RWPE2 (cell line): ENCODE data around the gene HYKK.

ENCODE experiments used
- ATAC-seq: fragments of 200-7000 bp; cut with Tn5 transposase; 3 replicates; pipeline ENCODE4 v1.9.1; 2021; ENCODE audit warnings: low read depth
- DNase-seq: peaks from one replicate; pipeline ENCODE4 v3.0.0-alpha.2; 2020; ENCODE audit warnings: low spot score
- H3K27ac ChIP-seq: fragments of 450-650 bp; 2 replicates; pipeline ENCODE4 v1.5.1; 2017; ENCODE audit warnings: mild to moderate bottlenecking; ENCODE audit not compliant: poor library complexity, severe bottlenecking
- H3K27me3 ChIP-seq: fragments of 250-450 bp; sonication (Bioruptor Pico); 2 replicates; pipeline ENCODE4 v1.5.1; 2021; ENCODE audit warnings: mild to moderate bottlenecking, moderate library complexity; ENCODE audit not compliant: insufficient read depth, poor library complexity, severe bottlenecking
- H3K36me3 ChIP-seq: fragments of 250-450 bp; sonication (Bioruptor Pico); 2 replicates; pipeline ENCODE4 v1.5.1; 2020; ENCODE audit warnings: low read depth, mild to moderate bottlenecking, moderate library complexity
- H3K4me1 ChIP-seq: fragments of 250-450 bp; sonication (Bioruptor Pico); 2 replicates; pipeline ENCODE4 v1.5.1; 2021; ENCODE audit warnings: mild to moderate bottlenecking, moderate library complexity; ENCODE audit not compliant: insufficient read depth, poor library complexity, severe bottlenecking
- H3K4me3 ChIP-seq: fragments of 250-450 bp; sonication (Bioruptor Pico); 2 replicates; pipeline ENCODE4 v1.5.1; 2021; ENCODE audit warnings: mild to moderate bottlenecking, moderate library complexity; ENCODE audit not compliant: severe bottlenecking
- H3K9me3 ChIP-seq: fragments of 250-450 bp; sonication (Bioruptor Pico); 2 replicates; pipeline ENCODE4 v1.5.1; 2021; ENCODE audit warnings: mild to moderate bottlenecking, moderate library complexity; ENCODE audit not compliant: severe bottlenecking
- TF ChIP-seq, protein P1 (sequence below): fragments of 450-650 bp; IDR thresholded peaks from one replicate; pipeline ENCODE4 v1.5.1; 2017; ENCODE audit warnings: mild to moderate bottlenecking, moderate library complexity; ENCODE audit not compliant: poor library complexity, severe bottlenecking

HYKK gene

DNA sequence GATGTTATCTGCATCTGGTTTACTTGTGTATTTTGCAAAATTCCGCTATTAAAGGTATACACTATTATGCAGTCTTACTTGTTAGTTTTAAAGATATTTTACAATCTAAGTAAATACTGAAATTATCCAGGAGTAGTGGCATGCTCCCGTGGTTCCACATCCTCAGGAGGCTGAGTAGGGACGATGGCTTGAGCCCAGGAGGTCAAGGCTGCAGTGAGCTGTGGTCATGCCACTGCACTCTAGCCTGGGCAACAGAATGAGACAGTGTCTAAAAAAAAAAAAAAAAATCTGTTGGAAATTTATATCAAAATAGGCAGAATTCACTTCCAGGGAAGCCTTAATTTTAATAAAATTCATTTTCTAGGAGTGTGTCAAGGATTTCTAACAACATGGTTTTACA lies 27.7 kb upstream of the HYKK start:
- no peak overlapping the region for H3K4me3 ChIP-seq
- H3K4me1 ChIP-seq: no peaks in the 10 kb centered on the region
- no peaks in the 10 kb centered on the region for H3K9me3 ChIP-seq
- H3K27me3 ChIP-seq: no peaks in the 10 kb centered on the region
- TF ChIP-seq, protein P1, sequence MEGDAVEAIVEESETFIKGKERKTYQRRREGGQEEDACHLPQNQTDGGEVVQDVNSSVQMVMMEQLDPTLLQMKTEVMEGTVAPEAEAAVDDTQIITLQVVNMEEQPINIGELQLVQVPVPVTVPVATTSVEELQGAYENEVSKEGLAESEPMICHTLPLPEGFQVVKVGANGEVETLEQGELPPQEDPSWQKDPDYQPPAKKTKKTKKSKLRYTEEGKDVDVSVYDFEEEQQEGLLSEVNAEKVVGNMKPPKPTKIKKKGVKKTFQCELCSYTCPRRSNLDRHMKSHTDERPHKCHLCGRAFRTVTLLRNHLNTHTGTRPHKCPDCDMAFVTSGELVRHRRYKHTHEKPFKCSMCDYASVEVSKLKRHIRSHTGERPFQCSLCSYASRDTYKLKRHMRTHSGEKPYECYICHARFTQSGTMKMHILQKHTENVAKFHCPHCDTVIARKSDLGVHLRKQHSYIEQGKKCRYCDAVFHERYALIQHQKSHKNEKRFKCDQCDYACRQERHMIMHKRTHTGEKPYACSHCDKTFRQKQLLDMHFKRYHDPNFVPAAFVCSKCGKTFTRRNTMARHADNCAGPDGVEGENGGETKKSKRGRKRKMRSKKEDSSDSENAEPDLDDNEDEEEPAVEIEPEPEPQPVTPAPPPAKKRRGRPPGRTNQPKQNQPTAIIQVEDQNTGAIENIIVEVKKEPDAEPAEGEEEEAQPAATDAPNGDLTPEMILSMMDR: no peak
- DNase-seq (no peak), ATAC-seq (no peak)
- peaks cover 88% of the 10 kb centered on the region for H3K36me3 ChIP-seq
- H3K27ac ChIP-seq: no peak overlapping the region

DNA sequence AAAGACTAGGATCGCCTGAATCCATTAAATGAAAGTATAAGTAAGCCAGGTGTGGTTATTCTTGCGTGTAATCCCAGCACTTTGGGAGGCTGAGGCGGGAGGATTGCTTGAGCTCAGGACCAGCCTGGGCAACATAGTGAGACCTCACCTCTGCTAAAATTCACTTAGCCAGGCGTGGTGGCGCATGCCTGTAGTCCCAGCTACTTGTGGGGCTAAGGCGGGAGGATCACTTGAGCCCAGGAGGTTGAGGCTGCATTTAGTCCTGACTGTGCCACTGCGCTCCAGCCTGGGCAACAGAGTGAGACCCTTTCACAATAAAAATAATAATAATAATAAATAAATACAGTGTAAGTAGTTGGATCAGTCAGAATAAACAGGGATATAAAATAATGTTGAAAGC lies 25.5 kb upstream of the HYKK start:
- H3K9me3 ChIP-seq: no peaks in the 10 kb centered on the region
- peaks cover 89% of the 10 kb centered on the region for H3K36me3 ChIP-seq
- H3K4me1 ChIP-seq: no peaks in the 10 kb centered on the region
- ATAC-seq: no peak
- no peaks in the 10 kb centered on the region for H3K27me3 ChIP-seq
- H3K27ac ChIP-seq: no peak overlapping the region
- H3K4me3 ChIP-seq: no peak overlapping the region
- TF ChIP-seq, protein P1: no peak
- no peak for DNase-seq

DNA sequence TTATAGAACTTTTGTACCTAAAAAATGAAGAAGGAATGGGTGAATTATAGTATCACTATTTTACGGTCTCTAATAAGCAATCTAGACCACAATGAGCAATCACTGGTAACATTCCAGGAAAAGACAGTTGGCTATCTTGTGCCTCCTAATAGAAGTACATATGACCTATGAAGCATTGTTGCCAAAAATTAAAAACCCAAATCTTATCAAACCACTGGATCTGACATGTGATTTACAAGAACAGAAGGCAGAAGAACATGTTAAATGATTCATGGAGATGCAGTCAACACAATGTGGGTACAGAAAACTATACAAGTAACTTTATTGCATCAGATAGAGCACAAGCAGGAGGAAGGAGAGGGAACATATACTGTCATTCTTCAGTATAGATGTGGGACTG lies 14.5 kb upstream of the HYKK start:
- Histone ChIP-seq H3K4me3 (no peak overlapping the region), H3K9me3 (no peaks in the 10 kb centered on the region), H3K36me3 (peaks cover 100% of the 10 kb centered on the region), H3K27me3 (no peaks in the 10 kb centered on the region), H3K27ac (no peak overlapping the region), H3K4me1 (no peaks in the 10 kb centered on the region)
- DNase-seq: no peak
- ATAC-seq: no peak
- TF ChIP-seq, protein P1: no peak

DNA sequence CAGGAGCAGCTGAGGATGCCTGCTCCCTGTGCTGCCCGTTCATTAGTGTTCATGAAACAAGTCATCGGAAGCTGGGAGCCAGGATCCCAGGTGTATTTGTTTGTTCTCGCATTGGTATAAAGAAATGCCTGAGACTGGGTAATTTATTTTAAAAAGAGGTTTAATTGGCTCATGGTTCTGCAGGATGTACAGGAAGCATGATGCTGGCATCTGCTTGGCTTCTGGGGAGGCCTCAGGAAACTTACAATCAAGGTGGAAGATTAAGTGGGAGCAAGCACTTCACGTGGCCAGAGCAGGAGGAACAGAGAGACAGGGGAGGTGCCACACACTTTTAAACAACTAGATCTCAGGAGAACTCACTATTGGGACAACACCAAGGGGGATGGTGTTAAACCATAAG lies 5.5 kb upstream of the HYKK start:
- no peaks in the 10 kb centered on the region for H3K9me3 ChIP-seq
- ATAC-seq: no peak
- DNase-seq: no peak
- H3K4me1 ChIP-seq: no peaks in the 10 kb centered on the region
- no peak overlapping the region for H3K4me3 ChIP-seq
- peaks cover 45% of the 10 kb centered on the region for H3K36me3 ChIP-seq
- TF ChIP-seq, protein P1: no peak
- no peak overlapping the region for H3K27ac ChIP-seq
- no peaks in the 10 kb centered on the region for H3K27me3 ChIP-seq

DNA sequence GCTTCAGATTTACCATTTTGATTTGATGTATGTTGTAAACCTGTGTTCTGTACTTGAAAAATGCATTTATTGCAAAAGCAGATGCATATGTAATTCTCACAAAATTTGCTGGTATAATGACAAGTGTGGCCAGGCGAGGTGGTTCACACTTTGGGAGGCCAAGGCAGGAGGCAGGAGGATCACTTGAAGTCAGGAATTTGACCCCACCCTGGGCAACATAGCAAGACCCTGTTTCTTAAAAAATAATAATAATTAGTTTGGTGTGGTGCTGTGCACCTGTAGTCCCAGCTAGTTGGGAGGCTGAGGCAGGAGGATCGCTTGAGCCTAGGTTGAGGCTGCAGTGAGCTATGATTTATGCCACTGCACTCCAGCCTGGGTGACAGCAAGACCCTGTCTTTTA lies 4.7 kb upstream of the HYKK start:
- Histone ChIP-seq H3K27ac (no peak overlapping the region), H3K27me3 (no peaks in the 10 kb centered on the region), H3K4me3 (no peak overlapping the region), H3K4me1 (no peaks in the 10 kb centered on the region), H3K36me3 (peaks cover 37% of the 10 kb centered on the region), H3K9me3 (no peaks in the 10 kb centered on the region)
- no peak for DNase-seq
- TF ChIP-seq, protein P1: no peak
- no peak for ATAC-seq
